Measurements from ENCODE around the gene PSME1. TPM values are rescaled to one million over a fixed set of nuclear protein-coding genes. Genes with fewer than 3 reads are reported as not detected.

PSME1 gene
- total and polyA plus RNA-seq, 2 of the 13 experiments (the other 11 are each of a cell fraction or from before 2014, with no cell fraction given), result 159 to 608 TPM

- TF ChIP-seq ZNF710 (CRISPR knock-in tag; IDR thresholded peaks at IDR 0.05; ENCODE audit: borderline replicate concordance) (peak; percentile 90; the same call in 1 of the 2 replicates), GPN1 (CRISPR knock-in tag; IDR thresholded peaks at IDR 0.05; ENCODE audit: borderline replicate concordance) (no peak), ZNF44 (CRISPR knock-in tag; IDR thresholded peaks at IDR 0.05) (no peak; the same call in 1 of the 2 replicates), CHD4 (IDR thresholded peaks at IDR 0.05; ENCODE audit: borderline replicate concordance, low read length) (peak; percentile 63; the same call in 1 of the 2 replicates), NR0B2 (CRISPR knock-in tag; IDR thresholded peaks at IDR 0.05) (peak; percentile 17; the same call in 1 of the 2 replicates), GABPB1 (CRISPR knock-in tag; IDR thresholded peaks at IDR 0.05) (no peak; the same call in 1 of the 2 replicates), ZNF512 (CRISPR knock-in tag; IDR thresholded peaks at IDR 0.05) (no peak), XRCC5 (optimal IDR thresholded peaks at IDR 0.05; ENCODE audit: low read length) (peak; percentile 91), MBD4 (IDR thresholded peaks at IDR 0.05; ENCODE audit: borderline replicate concordance, low read length) (no peak), PHF20 (CRISPR knock-in tag; IDR thresholded peaks at IDR 0.05) (no peak), ATAD3A (CRISPR knock-in tag; IDR thresholded peaks at IDR 0.05) (no peak), SNAPC5 (CRISPR knock-in tag; IDR thresholded peaks at IDR 0.05; ENCODE audit: borderline replicate concordance) (peak; percentile 76; the same call in 1 of the 2 replicates), ZFP36 (IDR thresholded peaks at IDR 0.05; ENCODE audit: borderline replicate concordance, low read depth, low read length, partially characterized antibody) (peak; percentile 18), SMC3 (IDR thresholded peaks at IDR 0.05; ENCODE audit: low read length) (no peak), MIER2 (CRISPR knock-in tag; IDR thresholded peaks at IDR 0.05) (no peak), ZNF234 (CRISPR knock-in tag; conservative IDR thresholded peaks at IDR 0.05) (no peak), NFATC3 (CRISPR knock-in tag; IDR thresholded peaks at IDR 0.05) (no peak)
- TF ChIP-seq, protein P1, sequence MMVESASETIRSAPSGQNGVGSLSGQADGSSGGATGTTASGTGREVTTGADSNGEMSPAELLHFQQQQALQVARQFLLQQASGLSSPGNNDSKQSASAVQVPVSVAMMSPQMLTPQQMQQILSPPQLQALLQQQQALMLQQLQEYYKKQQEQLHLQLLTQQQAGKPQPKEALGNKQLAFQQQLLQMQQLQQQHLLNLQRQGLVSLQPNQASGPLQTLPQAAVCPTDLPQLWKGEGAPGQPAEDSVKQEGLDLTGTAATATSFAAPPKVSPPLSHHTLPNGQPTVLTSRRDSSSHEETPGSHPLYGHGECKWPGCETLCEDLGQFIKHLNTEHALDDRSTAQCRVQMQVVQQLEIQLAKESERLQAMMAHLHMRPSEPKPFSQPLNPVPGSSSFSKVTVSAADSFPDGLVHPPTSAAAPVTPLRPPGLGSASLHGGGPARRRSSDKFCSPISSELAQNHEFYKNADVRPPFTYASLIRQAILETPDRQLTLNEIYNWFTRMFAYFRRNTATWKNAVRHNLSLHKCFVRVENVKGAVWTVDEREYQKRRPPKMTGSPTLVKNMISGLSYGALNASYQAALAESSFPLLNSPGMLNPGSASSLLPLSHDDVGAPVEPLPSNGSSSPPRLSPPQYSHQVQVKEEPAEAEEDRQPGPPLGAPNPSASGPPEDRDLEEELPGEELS (CRISPR knock-in tag; IDR thresholded peaks at IDR 0.05), result peak; percentile 51; the same call in 1 of the 2 replicates
- TF ChIP-seq, protein P2, sequence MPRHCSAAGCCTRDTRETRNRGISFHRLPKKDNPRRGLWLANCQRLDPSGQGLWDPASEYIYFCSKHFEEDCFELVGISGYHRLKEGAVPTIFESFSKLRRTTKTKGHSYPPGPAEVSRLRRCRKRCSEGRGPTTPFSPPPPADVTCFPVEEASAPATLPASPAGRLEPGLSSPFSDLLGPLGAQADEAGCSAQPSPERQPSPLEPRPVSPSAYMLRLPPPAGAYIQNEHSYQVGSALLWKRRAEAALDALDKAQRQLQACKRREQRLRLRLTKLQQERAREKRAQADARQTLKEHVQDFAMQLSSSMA (CRISPR knock-in tag; IDR thresholded peaks at IDR 0.05), result peak; percentile 86
- TF ChIP-seq, protein P3, sequence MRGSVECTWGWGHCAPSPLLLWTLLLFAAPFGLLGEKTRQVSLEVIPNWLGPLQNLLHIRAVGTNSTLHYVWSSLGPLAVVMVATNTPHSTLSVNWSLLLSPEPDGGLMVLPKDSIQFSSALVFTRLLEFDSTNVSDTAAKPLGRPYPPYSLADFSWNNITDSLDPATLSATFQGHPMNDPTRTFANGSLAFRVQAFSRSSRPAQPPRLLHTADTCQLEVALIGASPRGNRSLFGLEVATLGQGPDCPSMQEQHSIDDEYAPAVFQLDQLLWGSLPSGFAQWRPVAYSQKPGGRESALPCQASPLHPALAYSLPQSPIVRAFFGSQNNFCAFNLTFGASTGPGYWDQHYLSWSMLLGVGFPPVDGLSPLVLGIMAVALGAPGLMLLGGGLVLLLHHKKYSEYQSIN (CRISPR knock-in tag; IDR thresholded peaks at IDR 0.05; ENCODE audit: borderline replicate concordance), result no peak
These were observed 10.5 kb downstream of the PSME1 start, which contains the start of gene PSME2 (continued) for GRCh38 chr14:24146453-24146977.

Data from HepG2 (cell line).